GM18519 (cell line): ENCODE measurements around the gene GRAP2.

Experiments used
- ATAC-seq: cut with Tn5 transposase; IDR thresholded peaks from one replicate; pipeline ENCODE4 v1.9.1; 2021; ENCODE audit warnings: mild to moderate bottlenecking, moderate library complexity; ENCODE audit not compliant: unreplicated experiment, low FRiP score

GRAP2 gene

DNA sequence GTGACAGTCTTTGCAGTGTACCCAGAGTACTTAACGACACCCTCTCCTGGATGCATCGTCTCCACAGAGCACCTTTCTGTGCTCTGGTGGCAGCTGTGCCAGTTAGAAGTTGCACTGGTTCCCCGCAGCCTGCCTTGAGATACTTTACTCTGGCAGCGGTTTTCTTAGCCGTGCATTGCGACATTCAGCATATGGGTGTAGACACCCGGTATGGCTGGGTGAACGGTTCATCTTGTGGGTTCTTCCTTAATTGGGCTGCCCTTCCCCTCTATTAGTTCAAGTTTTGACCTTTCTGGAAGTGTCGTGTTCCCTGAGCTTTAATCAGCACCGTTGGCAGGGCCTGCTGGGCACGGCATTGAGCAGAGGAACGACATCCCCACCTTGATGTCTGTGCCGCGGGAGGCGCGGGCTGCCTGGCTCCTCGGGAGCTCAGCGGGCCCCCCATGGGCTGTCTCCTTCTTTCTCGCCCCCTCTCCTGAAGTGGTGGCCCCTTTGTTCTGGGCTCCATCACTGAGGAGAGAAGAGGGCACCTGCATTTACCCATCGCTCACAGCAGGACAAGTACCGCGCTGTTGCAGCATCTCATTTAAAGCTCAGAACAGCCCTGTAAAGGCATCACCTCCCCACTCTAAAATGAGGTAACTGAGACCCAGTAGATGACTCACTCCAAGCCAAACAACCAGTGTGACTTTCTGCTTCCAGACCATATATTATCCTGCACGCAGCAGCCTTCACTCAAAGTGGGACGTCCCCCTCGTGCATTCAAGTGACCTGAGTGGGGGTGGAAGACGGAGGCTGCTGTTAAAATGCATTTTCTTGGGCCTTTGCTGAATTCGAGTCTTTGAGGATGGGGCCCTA, 107.2 kb downstream of the GRAP2 start:
- ATAC-seq = no peak

DNA sequence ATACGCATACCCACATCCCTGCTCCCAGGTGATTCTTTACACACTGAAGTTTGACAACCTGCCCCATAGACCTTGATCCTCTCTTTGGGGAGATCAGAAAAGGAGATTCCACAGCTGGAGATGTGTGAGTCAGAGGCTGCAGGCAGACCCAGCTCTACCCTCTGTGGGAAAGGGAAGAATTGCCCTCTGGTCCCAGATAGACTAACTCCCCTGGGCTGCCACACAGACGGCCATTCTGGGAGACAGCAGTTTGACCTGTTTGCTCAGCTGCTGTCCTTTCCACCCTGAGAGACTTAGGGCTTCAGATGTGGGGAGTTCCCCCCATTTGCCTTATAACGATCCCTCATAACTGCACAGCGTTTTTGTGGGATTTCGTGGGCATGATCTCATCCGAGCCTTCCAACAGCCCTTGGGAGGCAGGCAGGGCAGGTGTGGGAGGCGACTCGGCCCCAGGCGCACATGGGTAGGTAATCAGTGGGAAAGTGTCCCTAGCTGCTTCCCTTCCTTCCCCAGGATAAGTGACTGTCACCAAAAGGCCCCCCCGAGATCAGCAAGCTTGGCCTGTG, 107.9 kb downstream of the GRAP2 start:
- no peak for ATAC-seq

DNA sequence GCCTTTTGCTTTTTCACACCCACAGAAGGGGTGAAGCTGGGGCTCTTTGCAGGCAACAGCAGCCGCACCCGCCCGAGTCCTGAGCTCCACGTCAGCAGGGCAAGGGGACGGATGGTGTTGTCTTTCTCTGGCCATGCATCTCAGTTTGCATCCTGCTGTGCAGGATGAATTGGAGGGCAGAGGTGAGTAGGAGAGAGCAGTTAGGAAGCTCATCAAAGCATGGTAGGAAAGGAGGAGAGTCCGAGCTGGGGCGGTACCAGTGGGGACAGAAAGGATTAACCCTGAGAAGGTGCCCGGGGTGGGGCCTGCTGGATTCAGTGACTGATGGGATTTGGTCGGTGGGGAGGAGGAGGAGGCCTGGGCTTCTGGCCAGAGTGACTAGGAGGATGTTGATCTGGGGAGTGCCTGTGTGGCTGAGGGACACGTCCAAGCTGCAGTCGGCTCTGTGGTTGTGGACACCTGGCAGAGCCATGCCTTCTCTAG, 108.4 kb downstream of the GRAP2 start:
- ATAC-seq = no peak

DNA sequence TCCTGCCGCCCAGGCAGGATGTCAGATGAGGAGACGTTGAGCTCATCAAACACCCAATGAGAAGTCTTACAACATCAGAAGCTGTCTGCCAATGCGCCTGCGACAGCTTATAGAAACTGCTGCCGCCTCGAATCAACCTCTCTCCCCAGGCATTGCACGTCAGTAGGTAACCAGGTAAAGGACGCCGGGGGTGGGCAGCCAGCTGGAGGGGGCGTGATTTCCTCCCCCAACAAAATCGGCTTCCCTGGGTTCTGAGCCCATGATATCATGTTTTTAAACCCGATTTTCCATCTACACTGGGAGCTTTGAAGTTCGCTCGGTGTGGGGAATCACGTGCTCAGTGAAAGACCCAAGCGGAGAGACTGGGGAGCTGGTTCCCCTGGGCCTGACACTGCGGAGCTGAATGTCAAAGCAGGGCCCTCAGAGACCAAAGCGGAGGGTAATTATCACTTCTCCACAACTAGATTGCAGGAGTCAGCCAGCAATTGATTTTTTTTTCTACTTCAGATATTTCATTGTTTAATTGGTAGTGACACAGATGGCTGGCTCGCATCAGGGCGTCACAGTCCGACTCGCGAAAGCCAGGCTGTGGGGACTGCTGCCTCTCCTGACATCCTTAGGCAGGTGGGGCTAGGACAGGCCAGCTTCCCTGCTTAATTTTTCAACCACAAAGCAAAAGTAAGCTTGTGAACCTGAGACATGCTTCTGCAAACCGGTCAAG, 109.2 kb downstream of the GRAP2 start:
- no peak for ATAC-seq

GRCh38 chr22:40010746-40011145, 109.9 kb downstream of the GRAP2 start:
- ATAC-seq = no peak

GRCh38 chr22:40014667-40015248, 113.9 kb downstream of the GRAP2 start:
- no peak for ATAC-seq

- ATAC-seq = no peak
Measured at GRCh38 chr22:40015358-40015976, 114.6 kb downstream of the GRAP2 start.

- ATAC-seq = no peak
Measured at GRCh38 chr22:40018051-40018450, 117.2 kb downstream of the GRAP2 start.

- ATAC-seq = no peak
Measured at GRCh38 chr22:40019100-40019499, 118.2 kb downstream of the GRAP2 start.

DNA sequence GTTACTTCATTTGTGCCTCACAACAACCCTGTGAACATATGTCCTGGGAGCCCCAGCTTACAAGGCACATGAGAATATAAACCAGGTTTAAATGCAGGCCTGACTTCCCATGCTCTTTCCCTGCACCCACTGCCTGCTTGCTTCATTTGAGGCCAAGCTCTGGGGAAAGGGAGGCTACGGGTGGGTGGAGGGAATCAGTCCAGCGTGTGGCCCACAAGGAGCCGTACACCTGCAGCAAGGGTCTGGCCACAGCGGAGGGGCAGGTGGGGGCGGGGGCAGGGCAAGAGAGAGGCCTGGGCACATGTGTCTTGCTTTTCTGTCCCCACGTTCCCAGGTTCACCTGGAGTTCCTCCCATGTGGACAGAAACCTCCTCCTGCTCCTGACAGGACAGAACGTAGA, 120.1 kb downstream of the GRAP2 start:
- ATAC-seq = no peak

DNA sequence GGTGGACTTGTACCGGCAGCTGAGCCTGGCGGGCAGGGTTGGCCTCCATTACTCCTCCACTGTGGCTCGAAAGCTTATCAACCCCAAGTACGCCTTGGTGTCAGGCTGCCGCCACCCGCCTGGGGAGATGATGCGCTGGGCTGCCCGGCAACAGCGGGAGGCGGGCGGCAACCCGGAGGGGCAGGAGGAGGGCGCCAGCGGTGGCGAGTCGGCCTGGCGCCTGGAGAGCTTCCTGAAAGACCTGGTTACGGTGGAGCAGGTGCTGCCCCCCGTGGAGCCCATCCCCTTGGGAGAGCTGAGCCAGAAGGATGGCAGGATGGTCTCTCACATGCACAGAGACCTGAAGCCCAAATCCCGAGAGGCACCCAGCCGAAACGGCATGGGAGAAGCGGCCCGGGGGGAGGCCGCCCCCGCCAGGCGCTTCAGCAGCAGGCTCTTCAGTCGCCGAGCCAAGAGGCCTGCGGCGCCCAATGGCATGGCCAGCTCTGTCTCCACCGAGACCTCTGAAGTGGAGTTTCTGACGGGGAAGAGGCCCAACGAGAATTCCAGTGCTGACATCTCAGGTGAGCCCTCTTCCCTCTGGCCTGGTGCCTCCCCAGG, 120.6 kb downstream of the GRAP2 start:
- ATAC-seq = no peak

- no peak for ATAC-seq
Measured at GRCh38 chr22:40022536-40023240, 121.8 kb downstream of the GRAP2 start.
